ENCODE data around the gene CKMT1B.
"Not testable (repeated sequence)": the region's sequence is repeated elsewhere in the genome, so short reads cannot be mapped to it uniquely, and the experiment has no call there.

The CKMT1B gene

GRCh38 chr15:43638464-43639204 is 44.8 kb downstream of the CKMT1B start:
- not testable (repeated sequence) for DNase-seq (ENCODE audit: low spot score)
